Measurements from ENCODE around the gene SSTR3.

DNA sequence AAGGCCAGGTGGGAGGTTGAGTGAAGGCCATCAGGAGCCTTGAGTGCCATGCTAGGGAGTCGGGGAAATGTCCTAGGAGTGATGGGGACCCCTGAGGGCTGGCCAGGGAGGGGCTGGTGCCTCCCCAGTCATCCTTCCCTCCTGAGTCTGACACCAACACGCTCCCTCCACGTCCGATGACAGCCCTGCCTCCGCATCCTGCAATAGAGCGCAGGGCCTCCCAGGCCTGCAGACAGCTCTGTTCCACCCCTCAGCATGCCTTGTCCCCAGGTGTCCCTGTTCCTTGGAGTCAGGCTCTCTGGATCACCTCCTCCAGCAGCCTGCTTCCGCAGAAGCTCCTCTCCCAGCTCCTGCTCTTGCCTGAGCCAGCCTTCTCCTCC, 28.7 kb upstream of the SSTR3 start:
- TF ChIP-seq CTCF (IDR thresholded peaks at IDR 0.05; ENCODE audit: low read depth, low read length): no peak
- TF ChIP-seq EZH2phosphoT487 (IDR thresholded peaks at IDR 0.05; ENCODE audit: low read depth): no peak

Measured in OCI-LY3 (cell line).